Right ventricle myocardium inferior (tissue), 1 donor: Measurements from ENCODE around the gene LY6G6C. TPM values are rescaled to one million over a fixed set of nuclear protein-coding genes. Genes with fewer than 3 reads are reported as not detected.

Source experiments
- ATAC-seq: fragments of 200-7000 bp; cut with Tn5 transposase; one replicate; pipeline ENCODE4 v1.9.1; 2020; ENCODE audit warnings: mild to moderate bottlenecking, moderate library complexity
- DNase-seq: peaks from one replicate; pipeline ENCODE4 v3.0.0; 2021; ENCODE audit errors: missing footprints
- intact Hi-C: fragments of 100-400 bp; cut with DNase I; formaldehyde crosslinking; loops from one replicate; pipeline ENCODE4 v1.11.0; 2022
- total RNA-seq: library from RNA; stranded (reverse); fragmentation: NEBNext Ultra II Directional; extraction: Animal tissue kit (Norgen Biotek cat#: 25700); gene quantifications from one replicate; pipeline ENCODE4 v1.2.1, GENCODE V29; 2021
- donor health status: DM: no; HTN: yes; CAD: no; lungs with severe emphysema.

LY6G6C gene
- total RNA-seq, 1 donor from 2014 or later, result not detected

DNA sequence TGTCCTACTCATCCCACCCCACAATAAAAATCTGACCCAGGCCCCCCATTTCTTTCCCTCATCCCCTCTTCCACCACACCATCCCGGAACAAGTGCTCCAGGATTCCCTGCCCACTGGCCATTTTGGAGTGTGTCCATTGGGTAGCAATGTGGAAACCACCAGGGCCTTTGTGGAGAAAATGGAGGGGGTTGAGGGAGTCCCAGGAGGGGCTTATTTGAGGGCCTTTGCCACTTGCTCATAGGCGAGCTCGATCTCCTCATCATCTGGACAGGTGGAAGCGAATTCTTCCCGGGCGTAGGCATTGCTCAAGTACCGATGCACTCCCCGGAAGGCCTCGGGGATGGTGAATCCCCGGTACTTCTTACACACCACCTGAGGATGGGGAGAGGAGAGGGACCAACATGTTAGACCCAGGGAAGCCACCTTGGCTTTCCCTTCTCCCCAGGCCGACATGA is 9.1 kb upstream of the LY6G6C start:
- intact Hi-C loops, result loop anchor here (2.0 to 10.0 kb wide), 3 partner anchors 28 to 186 kb away; partner anchors contain the start of genes ABHD16A, ATP6V1G2, DDX39B and NFKBIL1
- peak; percentile 56 for DNase-seq
- ATAC-seq, result no peak

DNA sequence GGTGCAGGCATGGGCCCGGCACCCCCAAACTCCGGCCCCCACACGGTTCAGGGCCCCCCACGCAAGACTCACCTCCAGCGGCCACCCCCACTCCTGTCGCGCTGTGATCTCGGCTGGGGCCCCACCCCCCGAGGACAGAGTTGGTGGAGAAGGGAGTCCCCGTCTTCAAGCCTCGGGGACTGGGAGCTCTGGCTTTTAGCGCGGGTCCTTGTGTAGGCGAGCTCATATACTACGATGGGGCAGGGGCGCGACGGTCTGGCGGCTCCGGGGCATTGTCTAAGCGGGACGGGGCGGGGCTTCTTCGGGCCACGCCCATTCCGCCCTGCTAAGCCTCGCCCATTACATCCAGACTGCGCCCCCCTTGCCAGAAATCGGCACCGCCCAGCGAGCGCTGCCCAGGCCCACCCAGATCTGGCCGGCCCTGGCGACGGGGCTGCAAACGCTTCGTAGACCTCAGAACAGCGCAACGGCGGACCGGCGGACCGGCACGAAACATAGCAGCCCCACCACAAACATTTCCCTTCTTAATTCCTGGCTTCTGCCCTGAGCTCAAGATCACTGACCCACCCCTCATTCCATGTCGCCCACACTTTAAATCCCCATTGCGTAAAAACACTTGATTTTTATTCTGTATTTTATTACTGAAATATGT is 8.6 kb upstream of the LY6G6C start:
- DNase-seq (peak; percentile 96), ATAC-seq (peak; percentile 91)
- intact Hi-C loops, result loop anchor here (1.0 to 10.0 kb wide), 6 partner anchors 27 to 185 kb away; partner anchors contain the start of genes ABHD16A, ATP6V1G2, DDX39B and LY6G5C

GRCh38 chr6:31729515-31729978 is 8.0 kb upstream of the LY6G6C start:
- DNase-seq, result peak; percentile 95
- intact Hi-C loops, result loop anchor here (1.0 to 2.0 kb wide), 3 partner anchors 39 to 101 kb away; partner anchors contain the start of gene LY6G5C
- ATAC-seq, result peak; percentile 90

DNA sequence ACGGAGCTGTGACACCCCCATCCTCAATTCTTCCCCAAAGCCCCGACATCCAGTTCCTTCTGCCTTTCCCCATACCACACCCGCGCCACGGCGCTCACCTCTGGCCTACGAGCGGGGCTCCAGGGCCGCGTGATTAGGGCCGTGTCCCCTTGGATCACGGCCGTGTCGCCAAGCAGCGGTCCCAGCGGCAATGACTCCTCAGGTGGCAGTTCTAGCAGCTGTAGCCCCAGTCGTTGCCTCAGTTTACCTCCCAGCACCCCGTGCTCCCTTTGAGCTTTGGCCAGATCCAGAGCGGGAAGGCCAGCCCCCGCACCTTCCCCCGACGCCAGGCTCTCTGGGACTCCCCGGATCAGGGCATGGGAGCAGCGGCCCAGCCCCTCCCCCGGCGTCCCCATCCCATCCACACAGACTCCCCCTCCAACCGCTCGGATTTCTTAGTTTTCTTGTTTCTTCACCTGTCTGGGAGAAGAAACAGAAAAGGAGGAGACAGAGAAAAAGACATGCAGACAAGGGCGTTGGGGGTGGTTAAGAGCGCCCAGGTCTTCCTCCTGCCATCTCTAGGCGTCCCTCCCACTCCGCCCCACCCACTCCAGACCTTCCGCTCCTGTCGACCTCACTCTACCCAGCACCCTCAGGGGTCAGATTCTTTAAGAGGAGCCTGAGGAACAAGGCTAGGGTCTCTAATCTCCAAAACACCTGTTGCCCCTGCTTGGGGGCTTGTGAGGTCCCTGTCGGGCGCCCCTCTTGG is 7.4 kb upstream of the LY6G6C start, which contains the start of gene DDAH2:
TSS of gene DDAH2 (minus strand) at position 533 of the 748 bp plus-strand sequence. CDS start at position 395, 138 bp downstream.
- DNase-seq, result peak; percentile 71

GRCh38 chr6:31727717-31728671 is 6.4 kb upstream of the LY6G6C start:
- ATAC-seq, result no peak
- peak; percentile 57 for DNase-seq
- intact Hi-C loops, result loop anchor here (2.0 kb wide), 2 partner anchors 41 to 47 kb away; partner anchors contain the start of gene LY6G5C

More for the DNA sequence above, 7.4 kb upstream of the LY6G6C start, which contains the start of gene DDAH2:
- intact Hi-C loops, result loop anchor here (1.0 to 2.0 kb wide), 3 partner anchors 40 to 101 kb away; partner anchors contain the start of gene LY6G5C
- peak; percentile 29 for ATAC-seq

DNA sequence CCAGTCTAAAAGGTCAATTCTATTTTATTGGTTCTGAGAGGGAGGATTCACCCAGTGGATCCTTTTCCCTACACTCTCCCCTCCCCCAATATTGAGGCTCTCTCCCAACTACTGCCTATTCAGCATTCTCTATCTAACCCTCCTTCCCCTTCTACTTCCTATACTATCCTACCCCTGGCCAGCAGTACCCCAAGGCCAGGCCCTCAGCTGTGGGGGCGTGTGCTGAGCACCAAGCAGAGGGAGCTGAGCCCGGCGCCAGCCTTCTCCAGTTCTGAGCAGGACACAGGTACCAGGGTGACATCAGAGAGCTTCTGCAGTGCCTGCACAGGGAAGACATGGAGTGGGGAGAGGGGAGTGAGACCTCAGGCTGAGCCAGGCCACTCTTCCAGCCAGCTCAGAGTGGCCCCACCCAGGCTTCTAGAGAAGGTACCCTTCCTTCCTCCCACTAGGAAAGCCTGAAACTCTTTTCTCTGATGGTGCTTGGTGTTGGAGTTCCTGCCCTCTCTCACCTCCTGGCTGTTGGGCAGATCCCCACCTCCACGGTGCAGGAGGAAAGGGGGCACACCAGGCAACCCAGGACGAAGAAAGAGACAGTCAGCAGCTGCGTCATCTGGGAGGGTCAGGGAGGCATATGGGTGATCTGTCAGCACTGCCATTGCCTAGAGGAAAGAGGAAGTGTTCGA is 5.6 kb upstream of the LY6G6C start:
- intact Hi-C loops, result no loop called here
- ATAC-seq, result no peak
- DNase-seq, result peak; percentile 71

DNA sequence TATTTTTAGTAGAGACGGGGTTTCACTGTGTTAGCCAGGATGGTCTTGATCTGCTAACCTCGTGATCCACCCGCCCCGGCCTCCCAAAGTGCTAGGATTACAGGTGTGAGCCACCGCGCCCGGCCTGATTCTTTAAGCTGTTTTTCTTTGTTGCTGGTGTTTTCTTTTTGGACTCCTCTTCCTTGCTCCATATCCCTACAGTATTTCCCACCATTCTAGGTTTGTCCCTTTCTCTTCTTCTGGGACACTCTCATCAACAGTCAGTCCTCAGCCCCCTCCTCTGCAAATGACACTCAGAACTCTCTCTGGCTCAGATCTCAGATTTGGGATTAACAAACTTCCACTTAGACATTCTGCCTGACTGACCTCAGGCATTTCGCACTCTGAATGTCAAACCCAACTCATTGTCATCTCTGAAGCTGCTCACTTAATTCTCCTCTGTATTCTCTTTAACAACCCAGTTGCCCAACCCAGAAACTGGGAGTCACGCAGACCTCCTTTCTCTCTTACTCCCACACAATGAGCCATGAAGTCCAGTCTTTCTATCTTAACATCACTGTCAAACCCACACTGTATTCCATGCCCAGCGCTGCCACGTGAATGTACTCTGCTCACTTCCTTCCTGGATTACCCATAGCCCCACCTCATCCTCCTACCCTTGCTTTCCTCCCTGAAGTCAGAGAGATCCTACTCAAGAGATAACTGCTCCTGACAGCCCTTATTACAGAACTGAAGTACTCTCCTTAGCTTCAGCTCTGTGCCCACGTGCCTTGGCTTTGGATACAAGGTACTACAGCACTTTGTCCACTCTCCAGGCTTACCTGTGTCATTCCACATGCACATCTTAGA is 4.2 kb upstream of the LY6G6C start:
- DNase-seq (peak; percentile 68), ATAC-seq (no peak)
- intact Hi-C loops, result no loop called here

DNA sequence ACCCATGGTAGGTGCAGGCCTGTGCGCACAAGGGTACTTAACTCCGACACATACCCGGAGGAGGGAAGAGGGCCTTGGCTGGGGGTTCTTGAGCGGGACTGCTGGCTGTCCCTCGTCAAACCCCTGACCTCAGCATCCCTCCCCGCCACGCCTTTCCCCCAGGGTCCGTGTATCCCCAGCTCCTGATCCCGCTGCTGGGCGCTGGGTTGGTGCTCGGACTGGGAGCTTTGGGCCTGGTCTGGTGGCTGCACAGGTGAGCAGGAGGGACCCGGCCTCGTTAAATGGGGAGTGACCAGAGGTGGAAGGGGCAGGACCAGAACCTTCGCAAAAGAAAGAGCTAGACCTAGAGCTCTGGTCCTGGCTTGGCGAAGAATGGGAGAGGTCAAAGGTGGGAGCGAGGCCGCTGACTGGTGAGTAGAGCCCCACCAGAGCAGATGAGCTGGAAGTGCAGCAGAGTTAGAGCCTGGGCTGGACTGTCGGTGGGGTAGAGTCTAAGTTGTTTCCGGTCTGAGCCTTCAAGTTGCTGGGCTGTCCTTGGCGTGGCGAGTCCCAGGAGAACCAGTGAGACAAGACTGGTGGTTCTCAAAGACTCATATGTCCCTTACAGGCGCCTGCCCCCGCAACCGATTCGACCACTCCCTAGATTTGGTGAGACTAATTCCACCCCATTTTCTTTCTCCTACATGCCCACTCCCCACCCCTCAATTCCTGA is 2.6 kb upstream of the LY6G6C start:
- intact Hi-C loops, result no loop called here
- ATAC-seq (no peak), DNase-seq (peak; percentile 49)

DNA sequence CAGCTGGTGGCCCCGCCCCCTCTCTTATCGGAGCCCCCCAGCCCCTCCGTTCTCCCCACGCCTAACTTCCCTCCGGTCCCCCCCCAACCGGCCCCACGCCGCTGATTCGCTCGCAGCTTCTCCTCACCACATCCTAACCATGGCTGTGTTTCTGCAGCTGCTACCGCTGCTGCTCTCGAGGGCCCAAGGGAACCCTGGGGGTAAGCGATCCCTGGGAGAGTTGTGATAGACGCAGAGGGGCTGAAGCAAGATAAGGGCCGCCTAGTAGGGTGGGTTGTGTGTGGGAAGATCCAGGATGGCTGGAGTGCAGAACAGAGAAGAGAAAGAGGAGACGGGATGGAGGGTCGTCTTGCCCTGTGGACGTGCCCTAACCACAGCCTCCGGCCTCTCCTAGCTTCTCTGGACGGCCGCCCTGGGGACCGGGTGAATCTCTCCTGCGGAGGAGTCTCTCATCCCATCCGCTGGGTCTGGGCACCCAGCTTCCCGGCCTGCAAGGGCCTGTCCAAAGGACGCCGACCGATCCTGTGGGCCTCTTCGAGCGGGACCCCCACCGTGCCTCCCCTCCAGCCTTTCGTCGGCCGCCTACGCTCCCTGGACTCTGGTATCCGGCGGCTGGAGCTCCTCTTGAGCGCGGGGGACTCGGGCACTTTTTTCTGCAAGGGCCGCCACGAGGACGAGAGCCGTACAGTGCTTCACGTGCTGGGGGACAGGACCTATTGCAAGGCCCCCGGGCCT is 1.9 kb upstream of the LY6G6C start, which contains the start of gene MPIG6B:
TSS of gene MPIG6B (plus strand) at position 129 of the 735 bp plus-strand sequence. CDS start at position 140, 11 bp downstream.
- ATAC-seq, result no peak
- intact Hi-C loops, result no loop called here
- DNase-seq, result peak; percentile 49

- ATAC-seq (no peak), DNase-seq (no peak)
- intact Hi-C loops, result no loop called here
Observed at GRCh38 chr6:31722173-31722572, 627 bp upstream of the LY6G6C start.

GRCh38 chr6:31720196-31720770 is 1.3 kb downstream of the LY6G6C start:
- intact Hi-C loops, result no loop called here
- DNase-seq, result no peak
- no peak for ATAC-seq

- ATAC-seq (no peak), DNase-seq (no peak)
- intact Hi-C loops, result no loop called here
Observed at GRCh38 chr6:31719001-31719400, 2.5 kb downstream of the LY6G6C start.

GRCh38 chr6:31718265-31718664 is 3.3 kb downstream of the LY6G6C start:
- intact Hi-C loops, result no loop called here
- no peak for DNase-seq
- ATAC-seq, result no peak

- intact Hi-C loops, result no loop called here
- ATAC-seq (no peak), DNase-seq (peak; percentile 44)
Observed at GRCh38 chr6:31717499-31718222, 3.9 kb downstream of the LY6G6C start.
